GM19193 (cell line): ENCODE data around the gene KCNAB2.

Source experiments
- POLR2A ChIP-seq: IDR thresholded peaks from 4 replicates; pipeline ENCODE4 v1.6.1; 2011; ENCODE audit not compliant: insufficient read depth, insufficient read length; ENCODE audit errors: extremely low read depth

KCNAB2 gene

DNA sequence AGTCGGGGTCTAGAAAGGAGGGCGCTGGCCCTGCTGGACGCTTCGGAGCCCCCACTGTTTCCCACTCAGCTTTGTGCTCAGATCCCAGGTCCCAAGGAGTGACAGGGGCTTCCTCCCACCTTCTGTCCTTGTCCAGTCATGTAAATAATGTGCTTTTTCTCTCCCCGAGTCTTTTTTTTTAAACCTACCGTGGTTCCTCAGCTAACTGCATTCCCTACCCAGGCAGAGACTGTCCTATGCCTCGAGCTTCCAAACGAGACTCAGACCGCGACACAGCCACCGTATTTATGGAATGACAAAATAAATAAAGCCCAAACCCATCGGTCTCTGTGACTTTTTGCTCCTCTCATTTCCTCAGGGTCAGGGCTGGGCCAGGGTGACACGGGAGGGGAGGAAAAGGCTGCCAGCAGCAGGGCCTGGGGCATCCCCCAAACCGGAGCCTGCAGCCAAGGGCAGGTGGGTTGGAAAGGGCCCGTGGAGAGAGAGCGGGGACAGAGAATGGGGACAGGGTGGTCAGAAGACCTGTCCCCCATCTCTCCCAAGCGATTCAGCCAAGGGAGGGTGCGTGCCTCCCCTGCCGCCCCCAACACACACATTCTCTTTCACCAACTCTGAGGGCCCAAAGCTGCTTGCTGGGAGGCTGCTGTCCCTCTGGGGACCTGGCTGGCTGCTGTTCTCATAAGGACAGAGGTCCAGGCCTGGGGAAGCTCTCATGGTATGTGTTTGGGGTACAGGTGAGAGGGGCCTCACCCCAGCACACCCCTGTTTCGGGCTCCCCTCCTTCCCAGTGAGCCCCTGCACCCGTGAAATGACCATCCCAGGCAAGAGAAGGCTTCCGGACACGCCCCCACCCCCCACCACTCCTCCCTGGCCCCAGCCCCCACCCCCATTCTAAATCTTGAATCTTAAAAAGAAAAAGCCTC is 55.4 kb downstream of the KCNAB2 start:
- no peak for TF ChIP-seq POLR2A

DNA sequence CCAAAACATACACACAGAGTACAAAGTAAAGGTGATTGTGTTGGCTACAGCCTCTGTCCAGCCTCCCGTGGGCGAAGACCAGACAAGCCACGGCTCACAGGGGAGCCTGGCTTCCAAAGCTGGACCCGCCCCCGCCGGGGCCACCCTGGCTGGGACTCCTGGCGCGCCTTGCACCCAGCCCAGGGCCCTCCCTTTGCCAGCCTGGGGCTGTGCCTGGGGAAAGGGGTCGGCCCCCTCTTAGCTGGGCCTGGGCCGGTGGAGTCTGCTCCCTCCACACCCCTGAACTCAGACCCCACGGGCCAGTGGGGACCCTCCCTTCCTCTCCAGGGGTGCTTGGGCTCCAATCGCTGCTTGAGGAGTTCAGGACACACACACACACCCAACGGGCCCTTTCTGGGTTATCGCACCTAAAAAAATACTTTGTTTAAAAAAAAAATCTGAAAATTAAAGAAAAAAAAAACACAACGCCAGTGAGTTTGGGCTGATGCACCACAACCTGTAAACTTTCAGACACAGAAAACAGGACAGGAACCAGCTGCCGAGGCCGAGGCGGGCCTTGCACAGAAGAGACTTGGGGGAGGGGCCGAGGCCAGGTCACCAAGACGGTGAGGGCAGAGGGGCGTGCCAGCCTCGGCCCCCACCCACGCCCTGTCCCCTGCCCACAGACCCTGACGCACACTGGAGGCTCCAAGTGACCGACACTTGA is 56.3 kb downstream of the KCNAB2 start:
- TF ChIP-seq POLR2A: no peak

DNA sequence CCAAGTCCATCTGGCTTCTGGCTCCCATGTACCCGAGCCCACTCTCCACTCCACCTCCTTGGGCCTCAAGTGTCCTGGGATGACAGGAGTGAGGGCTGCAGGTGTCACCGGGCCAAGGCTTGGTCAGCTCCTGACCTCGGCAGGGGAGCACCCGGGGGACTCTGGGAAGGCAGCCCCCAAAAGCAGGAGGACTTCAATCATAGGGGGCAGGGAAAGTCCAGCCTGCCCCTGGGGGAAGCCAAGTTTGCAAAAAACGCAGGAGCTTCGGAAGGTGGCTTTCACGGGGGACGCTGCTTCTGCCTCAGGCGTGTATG is 56.8 kb downstream of the KCNAB2 start:
- TF ChIP-seq POLR2A: no peak

DNA sequence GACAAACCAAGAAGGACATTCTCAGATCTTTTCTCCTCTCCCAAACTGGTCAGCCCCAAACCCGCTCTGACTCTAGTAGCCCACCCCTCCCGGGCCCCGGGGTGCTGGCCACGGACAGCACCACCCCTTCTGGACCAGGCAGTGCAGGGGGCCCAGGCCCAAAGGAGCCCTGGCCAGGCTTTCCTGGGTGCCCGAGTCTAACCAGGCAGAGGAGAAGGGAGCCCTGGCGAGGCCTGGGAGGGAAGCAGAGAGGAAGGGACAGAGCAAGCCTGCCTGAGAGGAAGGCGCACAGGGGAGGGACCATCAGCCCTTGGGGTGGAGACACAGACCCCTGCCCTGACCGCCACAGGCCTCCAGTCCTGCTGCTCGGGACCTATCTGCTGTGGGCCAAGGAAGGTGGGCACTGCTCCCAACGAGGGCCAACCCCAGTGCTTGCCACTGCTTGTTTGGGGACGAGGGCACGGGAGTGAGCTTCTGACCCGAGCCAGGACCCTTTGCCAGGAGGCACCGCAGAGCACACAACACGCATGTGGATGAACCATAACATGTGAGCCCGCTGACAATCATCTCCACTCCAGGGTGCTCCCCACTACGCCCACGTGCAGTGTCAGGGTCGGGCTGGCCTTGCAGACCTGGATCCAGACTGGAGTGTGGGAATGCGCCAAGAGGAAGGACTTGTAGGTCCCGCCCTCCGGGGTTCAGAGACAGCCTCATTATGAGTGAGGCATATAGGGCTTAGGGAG is 57.6 kb downstream of the KCNAB2 start:
- TF ChIP-seq POLR2A: no peak

DNA sequence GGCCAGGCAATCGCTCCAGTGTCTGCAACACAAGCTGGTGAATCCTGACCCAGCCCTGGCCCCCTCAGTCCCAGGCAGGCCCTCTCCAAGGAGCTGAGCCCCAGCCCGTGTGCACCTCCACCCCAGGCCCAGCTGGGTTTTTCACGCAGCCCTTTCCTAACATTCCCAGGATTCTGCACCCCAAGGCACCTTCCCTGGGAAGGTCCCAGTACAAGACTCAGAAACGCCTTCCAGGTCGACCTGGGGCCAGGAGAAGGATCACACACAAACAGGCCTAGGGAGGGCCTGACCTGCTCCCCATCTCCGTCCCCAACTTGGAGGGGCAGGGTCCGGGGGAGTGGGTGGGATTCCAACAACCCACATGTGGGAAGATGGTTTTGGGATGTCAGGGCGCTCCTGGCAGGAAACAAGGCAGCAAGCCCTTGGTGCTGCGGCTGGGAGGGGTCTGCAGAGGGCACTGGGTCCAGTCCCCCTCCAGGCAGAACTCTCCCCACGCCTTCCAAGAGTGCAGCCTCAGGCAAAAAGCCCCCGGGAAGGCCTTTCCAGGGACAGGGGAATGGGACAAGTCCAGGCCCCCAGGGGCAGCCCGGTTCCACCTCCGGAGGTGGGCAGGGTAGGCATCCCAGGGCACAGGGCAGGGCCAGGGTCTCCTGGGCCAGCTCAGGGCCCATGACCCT is 58.3 kb downstream of the KCNAB2 start:
- TF ChIP-seq POLR2A: no peak

DNA sequence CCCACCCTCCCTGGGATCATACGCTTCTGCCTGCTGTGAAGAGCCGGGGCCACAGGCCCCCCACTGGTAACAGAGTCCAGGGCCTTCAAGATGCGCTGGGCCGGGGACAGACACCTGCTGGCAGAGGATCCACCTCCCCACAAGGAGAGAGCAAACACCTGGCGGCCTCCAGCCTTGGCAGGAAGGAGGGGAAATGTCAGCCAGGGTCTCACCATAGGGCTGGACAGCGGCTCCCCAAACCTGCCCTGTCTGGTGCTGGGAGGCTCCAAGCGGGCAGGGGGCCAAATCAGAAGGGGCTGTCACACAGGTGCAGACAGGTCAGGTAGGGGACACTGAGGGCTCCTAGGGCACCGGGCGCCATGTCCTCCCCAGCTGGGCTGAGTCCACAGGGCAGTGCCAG is 58.9 kb downstream of the KCNAB2 start:
- TF ChIP-seq POLR2A: no peak

DNA sequence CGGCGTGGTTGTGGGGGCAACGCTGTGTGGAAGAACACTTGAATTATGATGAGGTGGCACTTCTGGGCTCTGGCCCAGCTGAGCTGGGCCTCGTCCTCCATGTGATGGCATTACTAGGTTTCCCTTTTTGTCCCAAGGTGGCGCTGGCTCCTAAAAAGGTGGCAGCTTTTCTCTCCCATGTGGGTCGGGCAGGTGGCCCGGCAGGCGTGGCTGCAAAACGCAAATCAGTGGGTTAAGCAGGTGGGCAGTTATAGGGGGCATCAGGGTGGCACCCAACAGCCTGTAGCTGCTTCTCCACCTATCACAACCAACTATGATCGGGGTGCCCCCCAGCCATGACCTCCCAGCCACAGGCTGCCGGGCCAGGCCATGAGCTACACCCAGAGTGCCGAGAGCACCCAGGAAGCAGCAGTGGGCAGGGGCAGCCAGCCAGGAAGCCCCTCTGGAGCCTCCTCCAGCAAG is 59.6 kb downstream of the KCNAB2 start:
- TF ChIP-seq POLR2A: no peak

DNA sequence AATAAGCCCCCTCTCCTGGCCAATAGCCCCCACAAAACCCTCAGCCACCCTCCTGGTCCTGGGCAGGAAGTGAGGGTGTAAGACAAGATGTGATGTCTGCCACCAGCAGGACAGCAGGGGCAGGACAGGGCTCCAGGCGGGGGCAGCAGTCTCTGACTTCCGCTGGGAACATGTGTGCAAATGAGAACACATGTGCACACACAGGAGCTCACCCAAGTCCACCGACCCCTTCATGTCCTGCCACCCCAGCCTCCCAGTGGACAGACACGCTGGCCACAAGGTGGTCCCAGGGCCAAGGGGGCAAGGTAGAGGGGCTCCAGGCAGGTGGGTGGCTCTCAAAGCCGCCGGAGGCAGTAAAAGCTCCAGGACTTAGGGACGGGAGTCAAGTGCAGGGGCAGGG is 60.1 kb downstream of the KCNAB2 start:
- TF ChIP-seq POLR2A: no peak

DNA sequence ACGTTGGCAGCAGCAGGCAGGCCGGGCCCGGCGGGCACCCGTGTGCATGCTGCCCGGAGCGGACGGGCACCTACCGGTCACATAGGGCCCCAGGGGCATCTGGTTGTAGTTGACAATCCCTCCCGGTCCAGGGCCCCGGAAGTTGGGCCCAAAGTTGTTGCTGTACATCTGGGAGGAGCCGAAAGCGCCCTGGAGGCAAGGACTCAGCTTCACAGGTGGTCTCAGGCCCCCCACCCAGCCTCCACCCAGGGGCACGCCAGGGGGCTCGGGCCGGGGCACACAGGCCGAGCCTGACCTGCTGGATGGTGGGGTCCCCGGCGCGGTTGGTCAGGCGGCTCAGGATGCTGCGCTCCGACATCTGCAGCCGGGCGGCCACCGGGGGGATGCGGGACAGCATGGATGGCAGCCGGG is 60.6 kb downstream of the KCNAB2 start:
- TF ChIP-seq POLR2A: no peak

DNA sequence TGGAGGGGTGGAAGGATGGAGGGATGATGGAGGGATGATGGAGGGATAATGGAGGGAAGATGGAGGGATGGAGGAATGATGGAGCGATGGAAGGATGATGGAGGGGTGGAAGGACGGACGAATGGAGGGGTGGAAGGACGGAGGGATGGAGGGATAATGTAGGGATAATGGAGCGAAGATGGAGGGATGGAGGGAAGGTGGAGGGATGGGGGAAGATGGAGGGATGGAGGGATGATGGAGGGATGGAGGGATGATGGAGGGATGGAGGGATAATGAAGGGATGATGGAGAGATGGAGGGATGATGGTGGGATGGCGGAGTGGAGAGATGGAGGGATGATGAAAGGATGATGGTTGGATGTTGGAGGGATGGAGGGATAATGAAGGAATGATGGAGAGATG is 61.3 kb downstream of the KCNAB2 start:
- TF ChIP-seq POLR2A: no peak

DNA sequence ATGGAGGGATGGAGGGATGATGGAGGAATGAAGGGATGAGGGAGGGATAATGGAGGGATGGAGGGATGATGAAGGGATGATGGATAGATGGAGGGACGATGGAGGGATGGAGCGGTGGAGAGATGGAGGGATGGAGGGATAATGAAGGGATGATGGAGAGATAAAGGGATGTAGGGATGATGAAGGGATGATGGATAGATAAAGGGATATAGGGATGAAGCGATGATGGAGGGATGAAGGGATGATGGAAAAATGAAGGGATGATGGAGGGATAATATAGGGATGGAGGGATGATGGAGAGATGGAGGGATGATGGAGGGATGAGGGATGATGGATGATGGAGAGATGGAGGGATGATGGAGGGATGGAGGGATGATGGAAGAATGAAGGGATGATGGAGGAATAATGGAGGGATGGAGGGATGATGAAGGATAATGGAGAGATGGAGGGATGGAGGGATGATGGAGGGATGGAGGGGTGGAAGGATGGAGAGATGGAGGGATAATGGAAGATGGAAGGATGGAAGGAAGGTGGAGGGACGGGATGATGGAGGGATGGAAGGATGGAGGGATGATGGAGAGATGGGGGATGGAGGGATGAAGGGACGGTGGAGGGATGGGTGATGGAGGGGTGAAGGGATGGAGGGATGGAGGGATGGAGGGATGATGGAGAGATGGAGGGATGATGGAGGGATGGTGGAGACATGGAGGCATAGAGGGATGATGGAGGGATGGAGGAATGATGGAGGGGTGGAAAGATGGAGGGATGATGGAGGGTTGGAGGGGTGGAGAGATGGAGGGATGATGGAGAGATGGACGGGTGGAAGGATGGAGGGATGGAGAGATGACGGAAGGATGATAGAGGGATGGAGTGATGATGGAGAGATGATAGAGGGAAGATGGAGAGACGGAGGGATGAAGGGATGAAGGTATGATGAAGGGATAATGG is 62.0 kb downstream of the KCNAB2 start:
- no peak for TF ChIP-seq POLR2A

DNA sequence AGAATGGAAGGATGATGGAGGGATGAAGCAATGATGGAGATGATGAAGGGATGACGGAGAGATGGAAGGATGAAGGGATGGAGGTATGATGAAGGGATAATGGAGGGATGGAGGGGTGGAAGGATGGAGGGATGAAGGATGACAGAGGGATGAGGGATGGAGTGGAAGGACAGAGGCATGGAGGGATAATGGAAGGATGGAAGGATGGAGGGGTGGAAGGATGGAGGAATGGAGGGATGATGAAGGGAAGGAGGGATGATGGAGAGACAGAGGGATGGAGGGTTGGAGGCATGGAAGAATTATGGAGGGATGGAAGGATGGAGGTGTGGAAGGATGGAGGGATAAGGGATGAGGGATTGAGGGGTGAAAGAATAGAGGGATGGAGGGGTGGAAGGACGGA is 62.8 kb downstream of the KCNAB2 start:
- TF ChIP-seq POLR2A: no peak

DNA sequence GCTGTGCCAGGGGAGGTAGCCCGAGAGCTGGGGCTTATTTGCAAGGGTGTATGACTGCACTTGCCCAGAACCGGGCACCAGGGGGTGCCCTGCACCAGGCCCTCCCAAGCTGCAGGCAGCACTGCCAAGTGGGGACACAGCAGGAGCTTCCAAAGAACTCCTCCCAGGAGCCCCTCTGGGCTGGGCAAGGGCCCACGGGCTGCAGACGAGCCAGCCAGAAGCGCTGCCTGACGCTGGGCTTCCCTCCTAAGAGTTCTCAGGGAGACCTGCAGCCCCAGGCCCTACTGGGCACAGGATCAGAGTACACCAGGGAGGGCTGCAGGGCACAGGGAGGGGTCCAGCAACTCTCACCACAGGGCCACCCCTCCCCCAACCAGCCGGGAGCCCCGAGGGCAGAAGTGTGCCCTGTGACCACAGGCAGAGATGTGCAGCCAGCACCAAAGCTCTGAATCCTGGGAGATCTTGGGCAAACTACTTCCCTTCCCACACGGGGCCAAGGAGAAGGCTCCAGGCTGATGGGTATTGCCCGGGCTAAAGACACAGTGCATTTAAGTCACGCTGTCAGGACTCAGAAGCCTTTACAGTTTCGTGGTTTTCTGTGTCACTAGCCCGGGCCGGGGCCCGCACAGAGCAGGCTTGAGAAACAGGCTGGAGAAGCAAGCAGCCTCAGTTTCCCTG is 63.4 kb downstream of the KCNAB2 start:
- TF ChIP-seq POLR2A: no peak

DNA sequence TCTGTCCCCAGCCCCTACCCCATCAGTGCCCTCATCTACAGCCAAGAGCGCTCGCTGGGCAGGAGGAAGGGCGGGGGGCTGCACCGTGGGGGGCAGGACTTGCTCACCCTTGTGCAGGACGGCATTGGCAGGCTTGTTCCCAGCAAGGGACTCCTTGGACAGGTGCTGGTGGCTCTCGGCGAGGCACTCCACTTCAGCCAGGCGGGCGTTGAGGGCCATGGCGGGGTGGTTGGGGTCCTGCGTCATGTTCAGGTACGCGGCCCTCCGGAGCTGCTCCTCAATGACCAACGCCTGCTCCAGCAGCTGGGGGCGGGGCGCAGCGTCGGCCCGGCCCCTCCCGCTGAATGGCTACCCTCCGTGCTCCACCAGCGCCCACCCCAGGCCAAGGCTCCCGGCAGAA is 64.0 kb downstream of the KCNAB2 start:
- TF ChIP-seq POLR2A: no peak

DNA sequence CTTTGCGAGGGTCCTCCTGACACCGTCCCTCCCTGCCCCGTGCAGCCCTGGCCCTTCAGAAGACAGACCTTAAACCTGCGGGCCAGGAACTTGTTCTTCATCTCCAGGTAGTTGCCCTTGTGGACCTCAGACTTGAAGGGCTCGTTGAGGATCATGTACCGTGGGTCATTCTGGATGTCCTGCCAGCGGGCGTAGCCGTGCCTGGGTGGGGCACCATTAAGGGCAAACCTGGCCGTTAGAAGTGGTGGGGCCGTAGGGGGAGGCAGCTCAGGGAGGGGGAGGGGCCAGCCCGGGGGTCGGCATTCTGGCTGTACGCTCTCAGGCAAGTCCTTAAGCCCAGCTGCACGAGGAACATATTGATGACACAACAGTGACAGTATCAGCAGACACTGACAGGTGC is 64.6 kb downstream of the KCNAB2 start:
- TF ChIP-seq POLR2A: no peak
